ENCODE data around the gene CAPN3. TPM values are rescaled to one million over a fixed set of nuclear protein-coding genes. Genes with fewer than 3 reads are reported as not detected.
A peak's percentile ranks its signal among the peaks of the same experiment; 100 is the strongest.

CAPN3 gene
- total RNA-seq, 3 donors from 2014 or later (not counting 1 experiment from before 2014, with no cell fraction given) = 5.5 to 10.8 (median 6.8) TPM

- Mint-ChIP-seq H3K4me3 (no peak overlapping the region), H3K9me3 (no peaks in the 10 kb centered on the region), H3K27ac (no peak overlapping the region), H3K27me3 (ENCODE audit: low read depth in 2 of 2) (no peaks in the 10 kb centered on the region), H3K4me1 (peaks cover 7 to 13% of the 10 kb centered on the region in 2 donors), H3K36me3 (no peaks in the 10 kb centered on the region)
- no peak overlapping the region for H3K27ac ChIP-seq (ENCODE audit: low read length)
- no peaks in the 10 kb centered on the region for H3K36me3 ChIP-seq (ENCODE audit: control insufficient read depth, insufficient read depth, low read length)
- no peak for TF ChIP-seq CTCF (IDR thresholded peaks at IDR 0.05)
- intact Hi-C loops (cut with micrococcal nuclease) = no loop called here
- 68% methylated on average over 5 of the region's 5 CpGs for WGBS (ENCODE audit: insufficient coverage)
- H3K4me1 ChIP-seq (ENCODE audit: control insufficient read depth, insufficient read depth, low read length) = no peaks in the 10 kb centered on the region
- no peaks in the 10 kb centered on the region for H3K27me3 ChIP-seq (ENCODE audit: control insufficient read depth, insufficient read depth, low read length)
- no peaks in the 10 kb centered on the region for H3K9me3 ChIP-seq (ENCODE audit: control insufficient read depth, insufficient read depth, low read length)
- peak in 1 of 2 donors; percentile 23 for DNase-seq
- H3K4me3 ChIP-seq (ENCODE audit: low read length) = no peak overlapping the region
- peak in 1 of 3 donors; percentile 47 for ATAC-seq
Observed at GRCh38 chr15:42385206-42385979, 26.1 kb downstream of the CAPN3 start.

GRCh38 chr15:42385980-42386700 lies 26.8 kb downstream of the CAPN3 start:
- intact Hi-C loops (cut with micrococcal nuclease) = no loop called here

GRCh38 chr15:42387603-42388002 lies 28.3 kb downstream of the CAPN3 start:
- no peak for TF ChIP-seq CTCF (IDR thresholded peaks at IDR 0.05)
- Mint-ChIP-seq H3K36me3 (no peaks in the 10 kb centered on the region), H3K4me3 (no peak overlapping the region), H3K4me1 (peaks cover 7 to 13% of the 10 kb centered on the region in 2 donors), H3K27ac (no peak overlapping the region), H3K9me3 (no peaks in the 10 kb centered on the region), H3K27me3 (ENCODE audit: low read depth in 2 of 2) (no peaks in the 10 kb centered on the region)
- Histone ChIP-seq H3K9me3 (ENCODE audit: control insufficient read depth, insufficient read depth, low read length) (no peaks in the 10 kb centered on the region), H3K4me3 (ENCODE audit: low read length) (no peak overlapping the region), H3K27me3 (ENCODE audit: control insufficient read depth, insufficient read depth, low read length) (no peaks in the 10 kb centered on the region), H3K27ac (ENCODE audit: low read length) (no peak overlapping the region), H3K36me3 (ENCODE audit: control insufficient read depth, insufficient read depth, low read length) (no peaks in the 10 kb centered on the region), H3K4me1 (ENCODE audit: control insufficient read depth, insufficient read depth, low read length) (no peaks in the 10 kb centered on the region)
- intact Hi-C loops (cut with micrococcal nuclease) = no loop called here
- ATAC-seq (peak in 2 of 3 donors; percentile 27 to 83), DNase-seq (no peak)
- 60% methylated on average over 8 of the region's 8 CpGs for WGBS (ENCODE audit: insufficient coverage)

More at GRCh38 chr15:42385980-42386700, 26.8 kb downstream of the CAPN3 start:
- H3K27ac Mint-ChIP-seq = no peak overlapping the region
- no peak for ATAC-seq
- 86% methylated on average over 12 of the region's 12 CpGs for WGBS (ENCODE audit: insufficient coverage)
- H3K4me1 Mint-ChIP-seq = peaks cover 7 to 13% of the 10 kb centered on the region in 2 donors
- H3K27me3 ChIP-seq (ENCODE audit: control insufficient read depth, insufficient read depth, low read length) = no peaks in the 10 kb centered on the region
- H3K27ac ChIP-seq (ENCODE audit: low read length) = no peak overlapping the region
- no peak overlapping the region for H3K4me3 Mint-ChIP-seq
- no peaks in the 10 kb centered on the region for H3K4me1 ChIP-seq (ENCODE audit: control insufficient read depth, insufficient read depth, low read length)
- DNase-seq = no peak
- H3K9me3 ChIP-seq (ENCODE audit: control insufficient read depth, insufficient read depth, low read length) = no peaks in the 10 kb centered on the region
- no peaks in the 10 kb centered on the region for H3K36me3 Mint-ChIP-seq
- no peak overlapping the region for H3K4me3 ChIP-seq (ENCODE audit: low read length)
- H3K27me3 Mint-ChIP-seq (ENCODE audit: low read depth in 2 of 2) = no peaks in the 10 kb centered on the region
- TF ChIP-seq CTCF (IDR thresholded peaks at IDR 0.05) = no peak
- no peaks in the 10 kb centered on the region for H3K9me3 Mint-ChIP-seq
- H3K36me3 ChIP-seq (ENCODE audit: control insufficient read depth, insufficient read depth, low read length) = no peaks in the 10 kb centered on the region

Measured in natural killer cell (primary cell).